Colonic mucosa (tissue), 4 donors: ENCODE data around the gene ZCCHC17. TPM values are rescaled to one million over a fixed set of nuclear protein-coding genes. Genes with fewer than 3 reads are reported as not detected.

Experiments
- DNase-seq: peaks from one replicate; pipeline ENCODE4 v3.0.0-alpha.2; 2020
- H3K27ac ChIP-seq: fragments of 200-600 bp; one replicate; pipeline ENCODE4 v1.8.0; 2021
- H3K27me3 ChIP-seq: fragments of 200-600 bp; one replicate; pipeline ENCODE4 v1.8.0; 2021
- H3K36me3 ChIP-seq: fragments of 200-600 bp; one replicate; pipeline ENCODE4 v1.8.0; 2021
- H3K4me1 ChIP-seq: fragments of 200-600 bp; one replicate; pipeline ENCODE4 v1.8.0; 2021; ENCODE audit warnings: mild to moderate bottlenecking
- H3K4me3 ChIP-seq: fragments of 200-600 bp; one replicate; pipeline ENCODE4 v1.8.0; 2021
- H3K9ac ChIP-seq, 2 donors: one replicate each; pipeline ENCODE4 v1.7.0; 2013; ENCODE audit warnings: control low read depth in 2 of 2, low read depth in 2 of 2, low read length in 2 of 2
- H3K9me3 ChIP-seq: fragments of 200-600 bp; one replicate; pipeline ENCODE4 v1.8.0; 2021
- CTCF ChIP-seq: fragments of 200-600 bp; IDR thresholded peaks from one replicate; pipeline ENCODE4 v1.8.0; 2022; ENCODE audit warnings: antibody characterized with exemption, mild to moderate bottlenecking
- intact Hi-C: fragments of 100-400 bp; cut with DNase I; formaldehyde crosslinking; loops from one replicate; pipeline ENCODE4 v1.14.1; 2022
- total RNA-seq, 2 donors: library from RNA; stranded (reverse); fragmentation: NEBNext Ultra II Directional in 1 of 2; extraction: Animal tissue kit (Norgen Biotek cat#: 25700) in 1 of 2; gene quantifications; one replicate each; pipeline ENCODE4 v1.2.1, GENCODE V29; 2021
- donor health status: healthy.
- donor health status: DM: no; HTN: no; CAD: no.
- donor health status: DM: no; HTN: no; CAD: no.

The ZCCHC17 gene
- total RNA-seq, 2 donors from 2014 or later: 19.8 to 23.9 TPM

GRCh38 chr1:31361607-31362006, 64.8 kb downstream of the ZCCHC17 start:
- no peaks in the 10 kb centered on the region for H3K9me3 ChIP-seq
- H3K4me1 ChIP-seq: no peaks in the 10 kb centered on the region
- no peaks in the 10 kb centered on the region for H3K27me3 ChIP-seq
- no peak overlapping the region for H3K27ac ChIP-seq
- no peak overlapping the region for H3K4me3 ChIP-seq
- DNase-seq: no peak
- H3K9ac ChIP-seq: no peak overlapping the region
- TF ChIP-seq CTCF: no peak
- no peaks in the 10 kb centered on the region for H3K36me3 ChIP-seq
- intact Hi-C loops: no loop called here

GRCh38 chr1:31362032-31362431, 65.2 kb downstream of the ZCCHC17 start:
- H3K36me3 ChIP-seq: no peaks in the 10 kb centered on the region
- no peak for DNase-seq
- no peaks in the 10 kb centered on the region for H3K27me3 ChIP-seq
- H3K4me1 ChIP-seq: no peaks in the 10 kb centered on the region
- no peaks in the 10 kb centered on the region for H3K9me3 ChIP-seq
- no peak overlapping the region for H3K27ac ChIP-seq
- intact Hi-C loops: no loop called here
- H3K4me3 ChIP-seq: no peak overlapping the region
- no peak for TF ChIP-seq CTCF
- no peak overlapping the region for H3K9ac ChIP-seq

GRCh38 chr1:31364561-31365250, 67.9 kb downstream of the ZCCHC17 start:
- no peak for TF ChIP-seq CTCF
- no peaks in the 10 kb centered on the region for H3K9me3 ChIP-seq
- no peak for DNase-seq
- no peak overlapping the region for H3K4me3 ChIP-seq
- intact Hi-C loops: no loop called here
- no peak overlapping the region for H3K9ac ChIP-seq
- H3K4me1 ChIP-seq: no peaks in the 10 kb centered on the region
- H3K27ac ChIP-seq: no peak overlapping the region
- H3K36me3 ChIP-seq: no peaks in the 10 kb centered on the region
- no peaks in the 10 kb centered on the region for H3K27me3 ChIP-seq

GRCh38 chr1:31366796-31367195, 70.0 kb downstream of the ZCCHC17 start:
- Histone ChIP-seq H3K9ac (no peak overlapping the region), H3K4me3 (no peak overlapping the region), H3K27me3 (no peaks in the 10 kb centered on the region), H3K9me3 (no peaks in the 10 kb centered on the region), H3K36me3 (no peaks in the 10 kb centered on the region), H3K27ac (no peak overlapping the region), H3K4me1 (no peaks in the 10 kb centered on the region)
- no peak for DNase-seq
- intact Hi-C loops: no loop called here
- no peak for TF ChIP-seq CTCF

GRCh38 chr1:31368611-31369107, 71.8 kb downstream of the ZCCHC17 start:
- TF ChIP-seq CTCF: no peak
- Histone ChIP-seq H3K27ac (no peak overlapping the region), H3K4me1 (peaks cover 6% of the 10 kb centered on the region), H3K4me3 (no peak overlapping the region), H3K9ac (no peak overlapping the region), H3K9me3 (no peaks in the 10 kb centered on the region), H3K27me3 (no peaks in the 10 kb centered on the region), H3K36me3 (no peaks in the 10 kb centered on the region)
- DNase-seq: no peak
- intact Hi-C loops: no loop called here
